ENCODE results near the gene SLC30A3.
A peak's percentile ranks its signal among the peaks of the same experiment; 100 is the strongest.
"Not testable (repeated sequence)": the region's sequence is repeated elsewhere in the genome, so short reads cannot be mapped to it uniquely, and the experiment has no call there.

SLC30A3 gene

DNA sequence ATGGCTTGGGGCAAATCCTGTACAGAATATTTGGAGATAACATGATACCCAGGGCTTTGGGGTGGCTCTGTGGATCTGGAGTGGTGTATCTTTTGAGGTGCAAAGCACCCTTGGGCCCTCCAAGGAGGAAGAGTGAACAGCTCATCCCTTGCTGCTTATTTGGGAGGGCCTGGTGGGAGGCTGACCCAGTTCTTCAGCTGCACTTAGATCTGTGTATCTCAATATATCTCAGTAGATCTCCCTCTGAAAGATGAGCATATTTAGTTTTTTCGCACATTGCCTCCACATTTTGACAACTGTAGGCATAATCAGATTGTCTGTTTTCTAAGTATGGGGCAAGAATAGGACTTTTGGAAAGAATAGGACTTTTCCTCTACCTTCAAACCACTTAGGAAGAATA is 22.1 kb upstream of the SLC30A3 start:
- DNase-seq (ENCODE audit: low read depth in 2 of 2): no peak

- no peak for DNase-seq (ENCODE audit: low read depth in 2 of 2)
Measured at GRCh38 chr2:27282892-27283291, 20.0 kb upstream of the SLC30A3 start.

GRCh38 chr2:27281855-27282559 is 19.2 kb upstream of the SLC30A3 start, which contains the start of gene TRIM54:
Gene TRIM54 (plus strand): TSS chr2:27282429. CDS start chr2:27282732, 303 bp downstream.
- no peak for DNase-seq (ENCODE audit: low read depth in 2 of 2)

- DNase-seq (ENCODE audit: low read depth in 2 of 2): no peak
Measured at GRCh38 chr2:27281442-27281841, 18.6 kb upstream of the SLC30A3 start.

DNA sequence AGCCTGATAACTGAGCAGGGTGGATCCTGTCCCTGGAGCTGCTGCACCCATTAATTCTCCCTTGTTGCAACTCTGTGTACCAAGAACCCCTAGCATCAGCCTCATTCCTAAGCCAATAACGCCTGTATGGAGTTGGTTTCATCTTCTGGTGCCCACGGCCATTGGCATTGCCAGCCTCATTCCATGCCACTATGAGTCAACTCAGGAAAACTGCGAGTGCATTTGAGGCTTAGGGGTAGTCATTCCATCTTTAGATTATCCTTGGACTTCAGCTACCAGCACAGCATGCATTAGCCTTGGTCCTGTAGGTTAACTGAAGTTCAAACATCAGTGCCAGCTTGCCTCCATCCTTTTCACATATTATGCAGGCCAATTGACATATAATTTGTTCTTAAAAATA is 18.0 kb upstream of the SLC30A3 start:
- no peak for DNase-seq (ENCODE audit: low read depth in 2 of 2)

GRCh38 chr2:27278010-27278409 is 15.2 kb upstream of the SLC30A3 start:
- no peak for DNase-seq (ENCODE audit: low read depth in 2 of 2)

- no peak for DNase-seq (ENCODE audit: low read depth in 2 of 2)
Measured at GRCh38 chr2:27275211-27276150, 12.6 kb upstream of the SLC30A3 start, which contains the start of gene DNAJC5G. Gene DNAJC5G (plus strand): TSS chr2:27275433. CDS start chr2:27276729, 1,296 bp downstream.

GRCh38 chr2:27272537-27273522 is 10.0 kb upstream of the SLC30A3 start:
- not testable (repeated sequence) for DNase-seq (ENCODE audit: low read depth in 2 of 2)

DNA sequence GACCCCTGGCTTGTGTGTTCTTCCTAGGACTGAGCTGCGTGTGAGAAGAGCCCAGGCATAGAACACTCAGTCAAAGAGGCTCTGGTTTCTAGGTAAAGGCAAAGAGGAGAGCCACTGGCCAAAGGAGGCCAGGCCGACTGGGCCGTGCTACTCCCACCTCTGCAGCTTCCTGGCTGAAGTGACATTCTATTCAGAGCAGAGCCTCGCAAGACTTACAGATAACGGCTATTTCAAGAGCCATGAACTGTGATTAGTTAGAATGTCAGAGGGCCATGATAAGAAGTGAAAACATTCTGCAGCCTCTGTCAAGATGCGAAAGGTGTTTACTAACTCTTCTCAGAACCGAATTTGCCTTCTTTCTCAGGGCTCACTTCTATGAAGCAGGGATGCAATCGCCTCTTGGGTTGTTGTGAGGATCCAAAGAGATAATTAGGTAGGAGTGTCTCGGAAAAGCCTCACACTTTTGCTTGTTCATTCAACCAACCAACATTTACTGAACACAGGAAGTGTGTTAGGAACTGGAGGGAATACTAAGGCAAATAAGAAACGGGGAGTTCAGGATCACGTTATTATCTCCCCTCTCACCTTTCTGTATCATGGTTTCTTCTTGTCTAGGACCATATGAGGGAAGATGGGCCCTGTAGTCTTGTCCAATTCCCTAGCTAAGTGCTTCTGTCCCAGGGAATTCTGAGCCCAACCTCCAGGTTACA is 8.9 kb upstream of the SLC30A3 start:
- DNase-seq (ENCODE audit: low read depth in 2 of 2): no peak

DNA sequence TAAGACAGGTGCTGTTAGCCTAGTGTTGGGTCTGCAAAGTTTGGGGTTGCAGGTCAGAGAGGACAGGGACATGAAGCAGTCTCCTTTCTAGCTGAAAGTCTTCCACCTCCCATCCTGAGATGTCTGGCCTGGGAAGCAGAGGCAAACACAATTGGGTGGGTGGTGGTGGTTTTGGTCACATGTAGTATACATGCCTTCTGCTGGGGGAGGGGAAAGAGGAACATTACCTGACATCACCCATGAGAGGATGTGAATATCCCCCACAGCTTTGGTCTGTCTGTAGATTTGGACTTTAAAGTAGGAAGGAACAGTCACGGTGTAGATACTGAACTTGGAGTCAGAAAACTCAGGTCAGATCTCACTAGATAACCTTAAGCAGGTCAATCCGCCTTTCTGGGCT is 7.8 kb upstream of the SLC30A3 start:
- DNase-seq (ENCODE audit: low read depth in 2 of 2): no peak

DNA sequence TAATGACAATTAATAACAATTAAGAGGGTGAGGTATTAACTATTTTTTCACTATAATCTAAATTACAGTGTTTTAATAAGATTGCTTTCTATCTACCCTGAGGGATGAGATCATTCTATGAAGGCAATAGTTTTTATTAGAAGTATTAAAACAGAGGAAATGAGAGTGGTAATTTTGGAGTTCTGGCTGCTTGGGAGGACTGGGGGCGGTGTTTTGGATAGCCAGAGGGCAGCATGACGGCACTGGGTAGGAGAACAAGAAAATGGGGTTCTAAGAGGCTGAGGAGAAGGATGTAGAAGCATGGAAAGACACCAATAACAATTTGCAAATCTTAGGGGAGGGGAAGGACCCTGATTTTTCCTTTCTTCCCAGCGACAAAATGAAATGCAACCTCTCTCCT is 7.3 kb upstream of the SLC30A3 start:
- DNase-seq (ENCODE audit: low read depth in 2 of 2): no peak

DNA sequence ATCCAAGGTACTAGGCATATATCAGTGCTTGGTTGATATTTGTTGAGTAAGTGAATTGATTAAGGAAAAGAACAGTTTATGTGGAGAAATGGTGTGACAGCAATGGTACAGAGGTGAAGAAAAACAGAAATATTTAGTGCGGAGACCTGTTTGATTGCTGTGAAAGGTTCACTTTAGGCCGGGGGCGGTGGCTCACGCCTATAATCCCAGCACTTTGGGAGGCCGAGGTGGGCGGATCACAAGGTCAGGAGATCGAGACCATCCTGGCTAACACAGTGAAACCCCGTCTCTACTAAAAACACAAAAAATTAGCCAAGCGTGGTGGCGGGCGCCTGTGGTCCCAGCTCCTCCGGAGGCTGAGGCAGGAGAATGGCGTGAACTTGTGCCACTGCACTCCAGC is 5.4 kb upstream of the SLC30A3 start:
- DNase-seq (ENCODE audit: low read depth in 2 of 2): not testable (repeated sequence)

DNA sequence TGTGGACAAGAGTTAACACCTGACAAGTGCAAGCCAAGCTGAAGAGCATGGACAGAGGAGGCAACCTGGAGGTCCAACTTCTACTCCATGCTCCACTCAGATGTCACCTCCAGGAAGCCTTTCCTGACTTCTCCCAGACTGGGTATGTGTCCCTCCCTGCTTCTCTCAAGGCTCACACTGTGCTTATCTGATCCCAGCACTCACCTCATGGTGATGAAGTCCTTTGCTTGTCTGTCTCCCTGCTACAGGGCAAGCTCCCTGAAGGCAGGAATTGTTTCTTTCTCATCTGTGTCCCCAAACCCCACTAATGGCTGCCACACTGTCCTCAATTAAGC is 2.7 kb upstream of the SLC30A3 start:
- DNase-seq (ENCODE audit: low read depth in 2 of 2): no peak

GRCh38 chr2:27264753-27265535 is 2.1 kb upstream of the SLC30A3 start:
- DNase-seq (ENCODE audit: low read depth in 2 of 2): peak; percentile 36 to 54

DNA sequence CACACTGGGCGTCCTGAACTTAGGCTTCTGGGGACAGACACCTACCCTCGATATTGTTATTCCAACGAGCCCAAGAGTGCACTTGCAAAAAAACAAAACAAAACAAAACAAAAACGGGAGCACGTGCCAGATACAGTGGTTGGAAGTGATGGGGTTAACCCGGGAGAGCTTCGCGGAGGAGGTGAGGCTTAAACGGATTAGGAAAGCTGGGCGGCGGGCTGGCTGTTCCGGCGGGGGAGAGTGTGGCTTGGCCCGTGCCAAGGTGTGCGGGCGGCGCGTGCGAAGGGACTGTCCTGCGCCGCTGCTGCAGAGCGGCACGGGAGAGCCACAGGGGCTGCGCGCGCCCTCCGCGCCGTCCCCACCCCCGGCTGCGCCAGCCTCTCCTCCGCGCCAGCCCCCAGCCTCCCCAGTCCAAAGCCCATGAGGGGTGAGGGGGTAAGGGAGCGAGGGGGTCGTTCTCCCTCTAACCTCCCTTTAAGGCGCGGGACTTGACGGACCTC is 1.5 kb upstream of the SLC30A3 start:
- no peak for DNase-seq (ENCODE audit: low read depth in 2 of 2)

- no peak for DNase-seq (ENCODE audit: low read depth in 2 of 2)
Measured at GRCh38 chr2:27263287-27264252, 723 bp upstream of the SLC30A3 start.

DNA sequence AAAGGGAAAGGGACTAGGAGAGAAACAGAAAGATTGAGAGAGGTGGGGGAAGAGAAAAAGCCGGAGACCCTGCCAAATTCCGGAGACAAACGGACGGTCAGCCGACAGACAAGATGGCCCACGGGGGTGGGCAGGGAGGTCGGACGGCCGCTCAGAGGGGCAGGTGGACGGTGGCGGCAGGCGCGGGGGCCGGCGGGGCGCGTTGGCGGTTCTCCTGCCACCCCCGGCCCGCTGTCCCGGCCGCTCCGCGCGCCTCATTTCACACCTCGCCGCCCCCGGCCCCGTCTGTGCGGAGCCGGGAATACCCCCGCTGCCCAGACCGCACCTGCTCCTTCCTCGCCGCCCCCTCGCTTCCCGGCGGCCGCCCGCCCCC is 935 bp downstream of the SLC30A3 start:
- DNase-seq (ENCODE audit: low read depth in 2 of 2): no peak

DNA sequence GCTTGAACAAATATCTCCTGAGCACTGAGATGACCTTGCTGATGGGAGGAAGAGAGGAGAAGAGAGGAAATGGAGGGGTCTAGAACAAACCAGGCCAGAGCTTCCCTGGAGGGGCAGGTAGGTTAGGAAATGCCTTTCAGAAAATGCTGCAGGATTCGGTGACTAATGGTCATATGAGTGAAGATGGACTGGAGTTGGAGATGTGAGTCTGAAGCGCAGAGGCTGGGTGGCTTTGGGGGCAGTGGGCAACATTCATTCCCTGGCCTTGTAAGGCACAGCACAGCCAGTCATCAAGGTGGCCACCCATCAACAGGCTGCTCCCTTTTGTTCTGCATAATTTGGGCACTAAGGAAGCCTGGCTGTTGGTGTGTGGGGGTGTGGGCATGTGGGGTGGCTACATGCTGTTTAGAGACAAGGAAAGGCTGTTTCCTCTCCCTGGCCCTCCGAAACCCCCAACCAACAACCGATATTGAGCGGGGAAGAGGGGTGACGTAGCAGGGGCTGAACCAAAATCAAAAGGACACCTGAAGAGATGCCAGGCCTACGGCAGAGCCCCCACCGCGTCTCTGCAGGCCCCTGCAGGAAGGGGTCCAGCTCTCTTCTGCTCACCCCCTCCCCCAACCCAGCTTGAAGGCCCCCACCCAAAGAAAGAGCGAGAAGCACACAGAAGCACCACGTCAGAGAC is 1.5 kb downstream of the SLC30A3 start:
- no peak for DNase-seq (ENCODE audit: low read depth in 2 of 2)
